ENCODE data around the gene MAGEA10. TPM values are rescaled to one million over a fixed set of nuclear protein-coding genes. Genes with fewer than 3 reads are reported as not detected.
"Not testable (repeated sequence)": the region's sequence is repeated elsewhere in the genome, so short reads cannot be mapped to it uniquely, and the experiment has no call there.

The MAGEA10 gene
- total and polyA plus RNA-seq, 2 experiments from 2014 or later, result not detected

- H3K27ac ChIP-seq, result no peak overlapping the region
- TF ChIP-seq CTCF (IDR thresholded peaks at IDR 0.05; ENCODE audit: low read depth, low read length), result no peak
- no peak for DNase-seq (ENCODE audit: low read depth in 1 of 2, low spot score in 1 of 2)
Observed at GRCh38 chrX:152149648-152150047, 11.3 kb upstream of the MAGEA10 start.

GRCh38 chrX:152139589-152139988 lies 1.2 kb upstream of the MAGEA10 start:
- Histone ChIP-seq H3K27ac (no peak overlapping the region), H3K9me3 (ENCODE audit: low read depth) (no peaks in the 10 kb centered on the region), H3K4me1 (ENCODE audit: low read depth) (no peaks in the 10 kb centered on the region), H3K27me3 (no peaks in the 10 kb centered on the region), H3K4me3 (no peak overlapping the region), H3K36me3 (no peaks in the 10 kb centered on the region)
- TF ChIP-seq CTCF (IDR thresholded peaks at IDR 0.05; ENCODE audit: low read depth, low read length), result no peak
- DNase-seq (ENCODE audit: low read depth in 1 of 2, low spot score in 1 of 2), result no peak

More at GRCh38 chrX:152149648-152150047, 11.3 kb upstream of the MAGEA10 start:
- no peak overlapping the region for H3K4me3 ChIP-seq
- H3K9me3 ChIP-seq (ENCODE audit: low read depth), result no peaks in the 10 kb centered on the region
- H3K4me1 ChIP-seq (ENCODE audit: low read depth), result no peaks in the 10 kb centered on the region
- no peaks in the 10 kb centered on the region for H3K36me3 ChIP-seq
- H3K27me3 ChIP-seq, result no peaks in the 10 kb centered on the region

GRCh38 chrX:152137771-152138387 lies 498 bp downstream of the MAGEA10 start:
- Histone ChIP-seq H3K27ac (no peak overlapping the region), H3K36me3 (no peaks in the 10 kb centered on the region), H3K4me3 (no peak overlapping the region), H3K27me3 (no peaks in the 10 kb centered on the region), H3K9me3 (ENCODE audit: low read depth) (no peaks in the 10 kb centered on the region), H3K4me1 (ENCODE audit: low read depth) (no peaks in the 10 kb centered on the region)
- DNase-seq (ENCODE audit: low read depth in 1 of 2, low spot score in 1 of 2), result no peak
- no peak for TF ChIP-seq CTCF (IDR thresholded peaks at IDR 0.05; ENCODE audit: low read depth, low read length)

- Histone ChIP-seq H3K4me3 (no peak overlapping the region), H3K36me3 (no peaks in the 10 kb centered on the region), H3K4me1 (ENCODE audit: low read depth) (no peaks in the 10 kb centered on the region), H3K27me3 (no peaks in the 10 kb centered on the region), H3K9me3 (ENCODE audit: low read depth) (no peaks in the 10 kb centered on the region), H3K27ac (no peak overlapping the region)
- no peak for DNase-seq (ENCODE audit: low read depth in 1 of 2, low spot score in 1 of 2)
- TF ChIP-seq CTCF (IDR thresholded peaks at IDR 0.05; ENCODE audit: low read depth, low read length), result no peak
Observed at GRCh38 chrX:152136312-152136711, 2.1 kb downstream of the MAGEA10 start.

GRCh38 chrX:152131525-152131924 lies 6.9 kb downstream of the MAGEA10 start:
- no peaks in the 10 kb centered on the region for H3K4me1 ChIP-seq (ENCODE audit: low read depth)
- no peak for DNase-seq (ENCODE audit: low read depth in 1 of 2, low spot score in 1 of 2)
- H3K4me3 ChIP-seq, result no peak overlapping the region
- no peak overlapping the region for H3K27ac ChIP-seq
- no peaks in the 10 kb centered on the region for H3K9me3 ChIP-seq (ENCODE audit: low read depth)
- H3K36me3 ChIP-seq, result no peaks in the 10 kb centered on the region
- TF ChIP-seq CTCF (IDR thresholded peaks at IDR 0.05; ENCODE audit: low read depth, low read length), result no peak
- H3K27me3 ChIP-seq, result no peaks in the 10 kb centered on the region

- H3K4me1 ChIP-seq (ENCODE audit: low read depth); H3K4me3 ChIP-seq; H3K27ac ChIP-seq; H3K27me3 ChIP-seq; H3K9me3 ChIP-seq (ENCODE audit: low read depth); H3K36me3 ChIP-seq: not testable (repeated sequence)
- peak in 1 of 2 donors; percentile 9 for DNase-seq (ENCODE audit: low read depth in 1 of 2, low spot score in 1 of 2)
Observed at GRCh38 chrX:152129069-152129844, 9.1 kb downstream of the MAGEA10 start.

All from cardiac muscle cell (in vitro differentiated cells and primary cell).